Measurements from ENCODE around the gene SND1.

SND1 gene

DNA sequence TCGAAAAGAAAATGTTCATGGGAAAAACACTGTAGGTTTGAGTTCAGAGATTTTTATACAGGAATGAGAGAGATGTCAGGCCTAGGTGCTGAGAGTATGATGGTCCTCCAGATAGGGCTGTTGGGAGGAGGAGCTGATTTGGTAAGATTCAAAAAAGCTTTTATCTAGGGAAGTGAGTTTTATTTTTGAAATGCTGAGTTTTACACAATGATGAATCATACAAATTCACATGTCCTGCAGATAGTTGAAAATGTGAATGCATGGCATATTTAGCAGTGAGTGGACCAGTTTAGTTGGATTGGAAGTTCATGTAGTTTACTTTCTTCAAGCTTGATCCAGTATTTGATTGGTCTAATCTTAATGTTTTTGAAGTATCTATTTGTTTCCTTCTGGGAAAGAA is 224.4 kb downstream of the SND1 start:
- TF ChIP-seq, protein P1, sequence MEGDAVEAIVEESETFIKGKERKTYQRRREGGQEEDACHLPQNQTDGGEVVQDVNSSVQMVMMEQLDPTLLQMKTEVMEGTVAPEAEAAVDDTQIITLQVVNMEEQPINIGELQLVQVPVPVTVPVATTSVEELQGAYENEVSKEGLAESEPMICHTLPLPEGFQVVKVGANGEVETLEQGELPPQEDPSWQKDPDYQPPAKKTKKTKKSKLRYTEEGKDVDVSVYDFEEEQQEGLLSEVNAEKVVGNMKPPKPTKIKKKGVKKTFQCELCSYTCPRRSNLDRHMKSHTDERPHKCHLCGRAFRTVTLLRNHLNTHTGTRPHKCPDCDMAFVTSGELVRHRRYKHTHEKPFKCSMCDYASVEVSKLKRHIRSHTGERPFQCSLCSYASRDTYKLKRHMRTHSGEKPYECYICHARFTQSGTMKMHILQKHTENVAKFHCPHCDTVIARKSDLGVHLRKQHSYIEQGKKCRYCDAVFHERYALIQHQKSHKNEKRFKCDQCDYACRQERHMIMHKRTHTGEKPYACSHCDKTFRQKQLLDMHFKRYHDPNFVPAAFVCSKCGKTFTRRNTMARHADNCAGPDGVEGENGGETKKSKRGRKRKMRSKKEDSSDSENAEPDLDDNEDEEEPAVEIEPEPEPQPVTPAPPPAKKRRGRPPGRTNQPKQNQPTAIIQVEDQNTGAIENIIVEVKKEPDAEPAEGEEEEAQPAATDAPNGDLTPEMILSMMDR (IDR thresholded peaks at IDR 0.05; ENCODE audit: control extremely low read depth, extremely low read depth, low read depth, missing control alignments) = no peak

DNA sequence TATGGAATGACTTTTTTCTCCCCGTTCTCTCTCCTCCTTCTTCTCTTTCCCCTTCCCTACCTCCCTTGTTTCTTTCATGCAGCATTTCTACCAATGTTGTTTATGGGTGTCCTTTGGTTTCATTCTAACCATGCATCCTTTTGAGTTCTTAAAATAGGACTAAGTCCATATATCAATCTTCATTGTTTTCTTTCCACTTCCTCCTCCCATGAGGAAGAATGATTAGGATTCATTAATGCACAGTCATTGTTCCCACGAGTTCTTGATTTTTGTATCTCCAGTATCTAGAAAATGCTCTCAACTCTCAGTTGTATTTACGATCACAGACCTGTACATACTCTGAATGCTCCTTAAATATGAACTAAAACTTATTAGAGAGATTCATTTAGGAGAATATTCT is 226.0 kb downstream of the SND1 start:
- POLR2A ChIA-PET = no interaction called here
- TF ChIP-seq, protein P1 (IDR thresholded peaks at IDR 0.05; ENCODE audit: control extremely low read depth, extremely low read depth, low read depth, missing control alignments) = no peak
- no peak for DNase-seq (ENCODE audit: extremely low spot score)
- CTCF ChIA-PET = interaction anchor here (0.8 to 1.2 kb wide), 5 partner anchors 8 to 171 kb away, joined by 3 to 4 read pairs (median 3); no protein-coding TSS in a partner anchor

More for the DNA sequence above, 224.4 kb downstream of the SND1 start:
- POLR2A ChIA-PET = no interaction called here
- CTCF ChIA-PET = interaction anchor here (1.5 to 1.8 kb wide), 2 partner anchors 10 to 32 kb away, joined by 3 to 5 read pairs; no protein-coding TSS in a partner anchor
- DNase-seq (ENCODE audit: extremely low spot score) = no peak

DNA sequence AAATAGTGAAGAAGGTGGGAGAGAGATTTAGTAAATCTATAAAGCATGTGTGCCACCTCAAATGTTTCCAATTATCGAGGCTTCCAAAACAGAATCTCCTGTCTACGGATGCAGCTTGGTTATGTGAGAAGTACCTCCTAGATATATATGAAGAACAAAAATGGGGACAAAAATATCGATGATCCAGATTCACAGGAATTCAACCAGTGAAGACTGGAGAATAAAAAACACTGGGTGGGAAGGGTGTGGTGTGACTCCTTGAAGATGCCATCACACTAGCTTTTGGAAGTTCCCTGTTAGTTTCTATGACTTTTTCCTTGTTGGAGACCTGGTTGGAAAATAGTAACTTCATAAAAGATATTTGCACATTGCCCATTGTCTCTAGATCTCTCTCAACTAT is 226.8 kb downstream of the SND1 start:
- DNase-seq (ENCODE audit: extremely low spot score) = no peak
- POLR2A ChIA-PET = no interaction called here
- TF ChIP-seq, protein P1 (IDR thresholded peaks at IDR 0.05; ENCODE audit: control extremely low read depth, extremely low read depth, low read depth, missing control alignments) = no peak
- CTCF ChIA-PET = interaction anchor here (1.2 kb wide), 1 partner anchor 172 kb away, joined by 3 read pairs; no protein-coding TSS in a partner anchor

DNA sequence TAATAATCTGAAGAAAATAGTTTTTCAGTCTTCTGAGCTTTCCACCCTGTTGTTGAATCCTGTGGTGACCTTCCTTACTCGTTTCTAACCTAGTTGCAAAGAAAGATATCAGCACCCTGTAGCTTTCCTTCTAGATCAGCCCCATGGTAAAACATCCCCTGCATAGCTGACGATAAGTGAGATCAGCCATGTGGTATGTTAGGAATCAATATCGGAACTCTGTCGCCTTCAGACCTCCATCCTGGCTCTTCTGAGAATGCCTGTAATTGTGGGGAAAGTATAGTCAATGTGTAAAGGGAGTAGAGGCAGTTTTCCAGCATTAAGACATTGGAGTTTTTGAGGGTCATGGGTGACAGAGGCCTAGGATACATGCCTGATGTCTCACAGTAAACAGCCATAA is 227.4 kb downstream of the SND1 start:
- CTCF ChIA-PET = no interaction called here
- POLR2A ChIA-PET = no interaction called here
- TF ChIP-seq, protein P1 (IDR thresholded peaks at IDR 0.05; ENCODE audit: control extremely low read depth, extremely low read depth, low read depth, missing control alignments) = no peak
- no peak for DNase-seq (ENCODE audit: extremely low spot score)

DNA sequence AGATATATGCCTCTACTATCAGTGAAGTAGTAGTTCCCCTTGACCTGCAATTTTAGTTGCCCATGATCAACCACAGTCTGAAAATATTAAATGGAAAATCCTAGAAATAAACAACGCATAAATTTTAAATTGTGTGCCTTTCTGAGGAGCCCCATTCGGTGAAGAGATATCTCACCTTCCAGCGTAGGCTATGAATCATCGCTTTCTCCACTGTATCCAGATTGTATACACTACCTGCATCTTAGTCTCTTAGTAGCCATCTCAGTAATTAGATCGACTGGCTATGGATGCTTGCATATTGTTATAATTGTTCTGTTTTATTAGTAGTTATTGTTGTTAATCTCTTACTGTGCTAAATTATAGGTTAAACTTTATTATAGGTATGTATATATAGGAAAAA is 227.9 kb downstream of the SND1 start:
- TF ChIP-seq, protein P1 (IDR thresholded peaks at IDR 0.05; ENCODE audit: control extremely low read depth, extremely low read depth, low read depth, missing control alignments) = no peak
- no peak for DNase-seq (ENCODE audit: extremely low spot score)
- CTCF ChIA-PET = no interaction called here
- POLR2A ChIA-PET = no interaction called here

DNA sequence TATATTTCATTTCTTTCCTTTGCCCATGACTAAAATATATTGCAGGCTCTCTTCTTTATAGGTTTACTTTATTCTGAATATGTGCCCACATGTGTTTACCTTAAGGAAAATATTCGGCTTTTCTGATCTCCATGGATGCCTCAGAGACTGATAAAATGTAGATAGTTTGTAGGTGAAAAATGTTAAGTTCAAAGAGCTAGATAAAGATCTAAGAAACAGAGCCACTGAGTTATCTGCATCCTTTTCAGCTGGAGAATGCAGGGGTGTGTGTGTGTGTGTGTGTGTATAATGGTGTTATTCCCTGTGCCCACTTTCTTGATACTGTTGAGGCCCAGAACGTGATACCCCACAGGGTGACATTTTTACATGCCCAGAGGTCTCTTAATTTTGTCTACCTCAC is 228.5 kb downstream of the SND1 start:
- no peak for DNase-seq (ENCODE audit: extremely low spot score)
- CTCF ChIA-PET = interaction anchor here (0.9 kb wide), 1 partner anchor 12 kb away, joined by 4 read pairs; no protein-coding TSS in a partner anchor
- POLR2A ChIA-PET = no interaction called here
- TF ChIP-seq, protein P1 (IDR thresholded peaks at IDR 0.05; ENCODE audit: control extremely low read depth, extremely low read depth, low read depth, missing control alignments) = no peak

DNA sequence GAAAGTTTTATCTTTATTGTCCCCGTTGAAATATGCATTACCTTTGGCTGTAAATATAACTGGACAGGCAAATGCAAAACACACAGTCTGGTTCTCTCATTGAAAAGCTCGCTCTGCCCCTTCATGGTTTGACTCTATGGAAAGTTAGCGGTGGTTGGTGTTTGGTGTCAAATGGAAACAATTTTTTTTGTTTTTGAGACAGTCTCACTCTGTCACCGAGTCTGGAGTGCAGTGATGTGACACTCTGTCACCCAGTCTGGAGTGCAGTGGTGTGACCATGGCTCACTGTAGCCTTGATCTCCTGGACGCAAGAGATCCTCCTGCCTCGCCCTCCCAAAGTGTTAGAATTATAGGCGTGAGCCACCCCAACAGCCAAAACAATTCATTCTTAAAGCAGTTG is 229.6 kb downstream of the SND1 start:
- ChIA-PET CTCF (no interaction called here), POLR2A (no interaction called here)
- TF ChIP-seq, protein P1 (IDR thresholded peaks at IDR 0.05; ENCODE audit: control extremely low read depth, extremely low read depth, low read depth, missing control alignments) = no peak
- DNase-seq (ENCODE audit: extremely low spot score) = no peak
